ENCODE data around the gene GSTM4. TPM values are rescaled to one million over a fixed set of nuclear protein-coding genes. Genes with fewer than 3 reads are reported as not detected.

The GSTM4 gene
- total RNA-seq, 2 experiments from 2014 or later = 6.0 to 8.0 TPM

- CTCF ChIA-PET (ENCODE audit: unreplicated experiment) = interaction anchor here (0.6 kb wide), 1 partner anchor 862 kb away, joined by 3 read pairs; no protein-coding TSS in a partner anchor
- H3K79me2 ChIP-seq (ENCODE audit: insufficient read depth, low read depth, low read length) = no peaks in the 10 kb centered on the region
- intact Hi-C loops (cut with micrococcal nuclease; ENCODE audit: unreplicated experiment) = no loop called here
These were observed 27.2 kb upstream of the GSTM4 start for GRCh38 chr1:109628540-109629321.

GRCh38 chr1:109629372-109630030, 26.4 kb upstream of the GSTM4 start:
- POLR2A ChIA-PET = no interaction called here
- H3K36me3 ChIP-seq (ENCODE audit: insufficient read depth, low read length) = peaks cover 44% of the 10 kb centered on the region
- H3K4me2 ChIP-seq (ENCODE audit: low read length) = no peak overlapping the region
- peaks cover 10% of the 10 kb centered on the region for H3K4me1 ChIP-seq (ENCODE audit: insufficient read depth, low read length, poor library complexity, severe bottlenecking)
- H2AFZ ChIP-seq (ENCODE audit: low read length) = no peak overlapping the region
- H4K20me1 ChIP-seq (ENCODE audit: insufficient read depth, low read length) = no peaks in the 10 kb centered on the region
- no peak overlapping the region for H3K27ac ChIP-seq (ENCODE audit: low read depth, low read length, poor library complexity, severe bottlenecking)
- CTCF ChIA-PET (ENCODE audit: unreplicated experiment) = interaction anchor here (1.7 kb wide), 1 partner anchor 83 kb away, joined by 6 read pairs; no protein-coding TSS in a partner anchor
- no peaks in the 10 kb centered on the region for H3K9me2 ChIP-seq (ENCODE audit: insufficient read depth, low read length)
- no peaks in the 10 kb centered on the region for H3K79me2 ChIP-seq (ENCODE audit: insufficient read depth, low read depth, low read length)
- no TSS peak for BruUV-seq (replicated peaks)
- no peak for TF ChIP-seq CTCF (conservative IDR thresholded peaks at IDR 0.05; ENCODE audit: low read length)
- TF ChIP-seq EZH2phosphoT487 (IDR thresholded peaks at IDR 0.05; ENCODE audit: borderline replicate concordance, low read depth, low read length) = no peak
- no peak overlapping the region for H3K4me3 ChIP-seq (ENCODE audit: low read depth, low read length, poor library complexity, severe bottlenecking)
- no peaks in the 10 kb centered on the region for H3K9me3 ChIP-seq (ENCODE audit: low read length)
- no peak for DNase-seq (ENCODE audit: low spot score)
- intact Hi-C loops (cut with micrococcal nuclease; ENCODE audit: unreplicated experiment) = loop anchor here (1.0 kb wide), 1 partner anchor 83 kb away; no protein-coding TSS in a partner anchor

More at GRCh38 chr1:109628540-109629321, 27.2 kb upstream of the GSTM4 start:
- Histone ChIP-seq H3K9me3 (ENCODE audit: low read length) (no peaks in the 10 kb centered on the region), H2AFZ (ENCODE audit: low read length) (no peak overlapping the region), H3K4me2 (ENCODE audit: low read length) (no peak overlapping the region), H3K27ac (ENCODE audit: low read depth, low read length, poor library complexity, severe bottlenecking) (no peak overlapping the region), H3K9me2 (ENCODE audit: insufficient read depth, low read length) (no peaks in the 10 kb centered on the region), H4K20me1 (ENCODE audit: insufficient read depth, low read length) (no peaks in the 10 kb centered on the region), H3K4me3 (ENCODE audit: low read depth, low read length, poor library complexity, severe bottlenecking) (no peak overlapping the region), H3K36me3 (ENCODE audit: insufficient read depth, low read length) (peaks cover 44% of the 10 kb centered on the region), H3K4me1 (ENCODE audit: insufficient read depth, low read length, poor library complexity, severe bottlenecking) (peaks cover 13% of the 10 kb centered on the region)
- DNase-seq (ENCODE audit: low spot score) = no peak
- BruUV-seq (replicated peaks) = no TSS peak
- no peak for TF ChIP-seq CTCF (conservative IDR thresholded peaks at IDR 0.05; ENCODE audit: low read length)
- no peak for TF ChIP-seq EZH2phosphoT487 (IDR thresholded peaks at IDR 0.05; ENCODE audit: borderline replicate concordance, low read depth, low read length)
- POLR2A ChIA-PET = no interaction called here
